ENCODE data around the gene IMP3. TPM values are rescaled to one million over a fixed set of nuclear protein-coding genes. Genes with fewer than 3 reads are reported as not detected.

IMP3 gene
- total and polyA plus RNA-seq, 9 of the 15 experiments (the other 6 are each of a cell fraction or from before 2014, with no cell fraction given): 14.5 to 160 (median 74.4) TPM

DNA sequence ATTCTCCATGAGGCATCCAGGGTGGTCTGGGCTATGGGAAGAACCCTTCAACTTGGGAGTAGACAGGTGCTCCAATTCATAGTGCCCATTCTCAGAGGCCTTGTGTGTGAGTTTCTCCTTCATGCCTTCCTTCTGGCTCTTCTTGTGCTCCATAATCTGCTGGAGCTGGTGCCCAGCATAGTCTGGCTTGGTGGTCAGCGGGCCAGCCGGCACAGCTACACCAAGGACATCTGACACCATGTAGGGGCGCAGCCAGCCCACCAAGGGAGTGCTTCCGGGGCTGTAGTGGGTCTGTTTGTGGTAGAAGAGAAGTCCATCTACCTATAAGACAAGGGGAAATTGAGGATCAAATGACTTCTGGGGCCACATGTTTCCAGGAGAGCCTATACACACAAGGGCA lies 41.7 kb downstream of the IMP3 start:
- H3K36me3 ChIP-seq (ENCODE audit: control insufficient read depth, insufficient read depth, low read length): peaks cover 65% of the 10 kb centered on the region
- ChIA-PET POLR2A (interaction anchor here (0.6 to 2.1 kb wide), 5 partner anchors 8 to 35 kb away, joined by 3 to 5 read pairs (median 3); partner anchors contain the start of gene SNUPN), CTCF (ENCODE audit: low intra/inter-chr PET ratio) (no interaction called here)
- H2AFZ ChIP-seq (ENCODE audit: low read depth, low read length): no peak overlapping the region
- H3K9ac ChIP-seq (ENCODE audit: insufficient read depth in 1 of 2, low read depth in 2 of 2, low read length in 2 of 2): 0 out of 4 replicates have a peak overlapping the region, but pooled peaks of 1 of the 2 experiments have one; percentile 33
- H3K4me3 ChIP-seq: no peak overlapping the region
- no peaks in the 10 kb centered on the region; the same call in 1 of the 2 replicates for H4K20me1 ChIP-seq (replicated peaks; ENCODE audit: control insufficient read depth, insufficient read depth, low read length)
- whole genome bisulfite sequencing (ENCODE audit: insufficient coverage, low coverage, missing lambda C conversion rate): 82% methylated on average over 4 of the region's 4 CpGs
- FAIRE-seq (no peak), DNase-seq (ENCODE audit: extremely low read depth in 1 of 4, low spot score in 3 of 4) (no peak), ATAC-seq (no peak)
- H3K9me1 ChIP-seq (ENCODE audit: control insufficient read depth, insufficient read depth, low read length): no peaks in the 10 kb centered on the region
- no peaks in the 10 kb centered on the region for H3K79me2 ChIP-seq (ENCODE audit: control insufficient read depth, insufficient read depth, low read length)
- no TSS peak for BruUV-seq (replicated peaks)
- H3K27ac ChIP-seq (ENCODE audit: extremely low read depth, low read depth, low read length): no peak overlapping the region
- H3K9me3 ChIP-seq (replicated peaks; ENCODE audit: control insufficient read depth, insufficient read depth, low read depth, low read length): no peaks in the 10 kb centered on the region
- in situ Hi-C loops (cut with MboI) (loop anchor here (5.0 kb wide), 1 partner anchor 76 kb away; no protein-coding TSS in a partner anchor), intact Hi-C loops (cut with micrococcal nuclease) (loop anchor here (5.0 kb wide), 1 partner anchor 44 kb away; the partner anchor contains the start of gene IMP3)
- H3K4me2 ChIP-seq (ENCODE audit: insufficient read depth, low read length): no peak overlapping the region
- peaks cover 4 to 15% of the 10 kb centered on the region in 2 experiments; a peak in 3 of 5 replicates for H3K4me1 ChIP-seq (replicated peaks in 1 of 2; ENCODE audit: control insufficient read depth in 2 of 2, insufficient read depth in 2 of 2, low read length in 2 of 2)
- no peaks in the 10 kb centered on the region for H3K27me3 ChIP-seq (ENCODE audit: control insufficient read depth in 2 of 2, insufficient read depth in 2 of 2, low read length in 2 of 2)
- TF ChIP-seq SMARCE1 (IDR thresholded peaks at IDR 0.05) (no peak), TOE1 (IDR thresholded peaks at IDR 0.05; ENCODE audit: borderline replicate concordance) (no peak), TOE1 (CRISPR knock-in tag; IDR thresholded peaks at IDR 0.05; ENCODE audit: borderline replicate concordance, low read depth) (no peak), DPF2 (IDR thresholded peaks at IDR 0.05) (no peak), RB1 (IDR thresholded peaks at IDR 0.05; ENCODE audit: low read depth) (no peak), ZNF79 (CRISPR knock-in tag; IDR thresholded peaks at IDR 0.05; ENCODE audit: low read depth) (no peak), MEF2D (tag; conservative IDR thresholded peaks at IDR 0.05; ENCODE audit: low read depth) (no peak), POLR2H (tag; IDR thresholded peaks at IDR 0.05; ENCODE audit: low read depth) (no peak), ZNF445 (CRISPR knock-in tag; IDR thresholded peaks at IDR 0.05; ENCODE audit: low read depth) (no peak), FOXJ2 (tag; IDR thresholded peaks at IDR 0.05) (no peak), ZNF584 (CRISPR knock-in tag; IDR thresholded peaks at IDR 0.05; ENCODE audit: low read depth) (no peak), ZSCAN29 (IDR thresholded peaks at IDR 0.05) (no peak), STAT5B (CRISPR knock-in tag; IDR thresholded peaks at IDR 0.05) (no peak), CREB1 (IDR thresholded peaks at IDR 0.05) (no peak), CREB1 (CRISPR knock-in tag; IDR thresholded peaks at IDR 0.05) (no peak), ZNF583 (CRISPR knock-in tag; IDR thresholded peaks at IDR 0.05) (no peak)
- TF ChIP-seq, protein P1, sequence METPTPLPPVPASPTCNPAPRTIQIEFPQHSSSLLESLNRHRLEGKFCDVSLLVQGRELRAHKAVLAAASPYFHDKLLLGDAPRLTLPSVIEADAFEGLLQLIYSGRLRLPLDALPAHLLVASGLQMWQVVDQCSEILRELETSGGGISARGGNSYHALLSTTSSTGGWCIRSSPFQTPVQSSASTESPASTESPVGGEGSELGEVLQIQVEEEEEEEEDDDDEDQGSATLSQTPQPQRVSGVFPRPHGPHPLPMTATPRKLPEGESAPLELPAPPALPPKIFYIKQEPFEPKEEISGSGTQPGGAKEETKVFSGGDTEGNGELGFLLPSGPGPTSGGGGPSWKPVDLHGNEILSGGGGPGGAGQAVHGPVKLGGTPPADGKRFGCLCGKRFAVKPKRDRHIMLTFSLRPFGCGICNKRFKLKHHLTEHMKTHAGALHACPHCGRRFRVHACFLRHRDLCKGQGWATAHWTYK (CRISPR knock-in tag; IDR thresholded peaks at IDR 0.05): no peak
- TF ChIP-seq, protein P2, sequence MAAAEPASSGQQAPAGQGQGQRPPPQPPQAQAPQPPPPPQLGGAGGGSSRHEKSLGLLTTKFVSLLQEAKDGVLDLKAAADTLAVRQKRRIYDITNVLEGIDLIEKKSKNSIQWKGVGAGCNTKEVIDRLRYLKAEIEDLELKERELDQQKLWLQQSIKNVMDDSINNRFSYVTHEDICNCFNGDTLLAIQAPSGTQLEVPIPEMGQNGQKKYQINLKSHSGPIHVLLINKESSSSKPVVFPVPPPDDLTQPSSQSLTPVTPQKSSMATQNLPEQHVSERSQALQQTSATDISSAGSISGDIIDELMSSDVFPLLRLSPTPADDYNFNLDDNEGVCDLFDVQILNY (CRISPR knock-in tag; IDR thresholded peaks at IDR 0.05): no peak
